Measurements from ENCODE around the gene TBX3. TPM values are rescaled to one million over a fixed set of nuclear protein-coding genes. Genes with fewer than 3 reads are reported as not detected.

TBX3 gene
- total RNA-seq, 3 donors from 2014 or later, result 21.3 to 115 (median 78.3) TPM

- no peaks in the 10 kb centered on the region for H3K4me1 ChIP-seq
- H3K36me3 ChIP-seq, result no peaks in the 10 kb centered on the region
- peaks cover 0 to 16% of the 10 kb centered on the region in 2 donors for H3K27me3 ChIP-seq
- H3K27ac ChIP-seq, result no peak overlapping the region
- TF ChIP-seq CTCF (IDR thresholded peaks at IDR 0.05) (no peak), POLR2A (IDR thresholded peaks at IDR 0.05) (no peak), POLR2AphosphoS5 (IDR thresholded peaks at IDR 0.05) (no peak)
- no peak for DNase-seq (ENCODE audit: low spot score in 2 of 2)
- no peak overlapping the region for H3K4me3 ChIP-seq
- no peaks in the 10 kb centered on the region for H3K9me3 ChIP-seq
- intact Hi-C loops (cut with DNase I; ENCODE audit: low total_unique reads), result loop anchor here (5.0 kb wide), 1 partner anchor 694 kb away; no protein-coding TSS in a partner anchor
Measured at GRCh38 chr12:114696443-114697242, 12.7 kb upstream of the TBX3 start.

DNA sequence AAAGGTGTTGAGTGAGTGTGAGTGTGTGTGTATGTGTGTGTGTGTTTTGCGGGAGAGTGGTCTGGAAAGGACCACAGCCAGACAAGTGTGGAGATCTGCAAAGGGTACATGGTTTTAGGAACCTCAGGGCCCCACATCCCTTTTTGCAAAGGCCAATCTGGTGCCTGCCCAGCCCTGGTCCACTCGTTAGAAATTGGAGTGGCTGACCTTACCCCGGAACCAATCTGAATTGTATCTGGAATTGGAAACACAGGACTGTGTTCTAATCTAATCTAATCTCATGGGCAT, 11.3 kb upstream of the TBX3 start:
- no peaks in the 10 kb centered on the region for H3K36me3 ChIP-seq
- no peaks in the 10 kb centered on the region for H3K9me3 ChIP-seq
- no peak overlapping the region for H3K4me3 ChIP-seq
- peaks cover 0 to 14% of the 10 kb centered on the region in 2 donors for H3K27me3 ChIP-seq
- DNase-seq (ENCODE audit: low spot score in 2 of 2), result no peak
- peak overlapping the region in 1 of 2 donors; percentile 94 for H3K27ac ChIP-seq
- TF ChIP-seq POLR2AphosphoS5 (IDR thresholded peaks at IDR 0.05), result no peak
- no peak for TF ChIP-seq CTCF (IDR thresholded peaks at IDR 0.05)
- TF ChIP-seq POLR2A (IDR thresholded peaks at IDR 0.05), result no peak
- H3K4me1 ChIP-seq, result no peaks in the 10 kb centered on the region
- intact Hi-C loops (cut with DNase I; ENCODE audit: low total_unique reads), result loop anchor here (5.0 kb wide), 1 partner anchor 693 kb away; no protein-coding TSS in a partner anchor

- Histone ChIP-seq H3K27me3 (peaks cover 0 to 11% of the 10 kb centered on the region in 2 donors), H3K36me3 (no peaks in the 10 kb centered on the region), H3K4me3 (no peak overlapping the region), H3K9me3 (no peaks in the 10 kb centered on the region), H3K27ac (peak overlapping the region; percentile 7 to 94), H3K4me1 (no peaks in the 10 kb centered on the region)
- intact Hi-C loops (cut with DNase I; ENCODE audit: low total_unique reads), result loop anchor here (5.0 kb wide), 1 partner anchor 692 kb away; no protein-coding TSS in a partner anchor
- no peak for TF ChIP-seq POLR2A (IDR thresholded peaks at IDR 0.05)
- no peak for TF ChIP-seq CTCF (IDR thresholded peaks at IDR 0.05)
- no peak for DNase-seq (ENCODE audit: low spot score in 2 of 2)
Measured at GRCh38 chr12:114694436-114695304, 10.7 kb upstream of the TBX3 start.

DNA sequence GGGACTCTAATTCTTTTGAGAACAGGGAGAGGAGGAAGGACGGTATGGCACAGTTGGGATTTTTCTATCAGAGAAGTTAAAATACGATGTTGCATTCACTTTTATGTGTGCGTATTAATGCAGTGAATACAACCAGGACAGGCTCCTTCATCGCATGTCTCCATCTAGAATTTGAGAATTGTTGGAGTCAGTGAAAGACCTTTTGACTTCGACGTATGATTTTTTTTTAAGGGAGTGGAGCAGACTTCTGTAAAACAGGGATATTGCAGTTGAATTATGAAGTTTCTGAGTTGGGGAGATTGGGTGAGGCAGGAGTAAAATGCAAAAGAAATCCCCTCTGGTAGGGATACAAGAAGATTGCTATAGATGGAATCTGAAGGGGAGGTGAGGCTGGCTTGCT, 9.6 kb upstream of the TBX3 start:
- intact Hi-C loops (cut with DNase I; ENCODE audit: low total_unique reads), result no loop called here
- Histone ChIP-seq H3K4me3 (peak overlapping the region in 2 of 3 donors; percentile 49 to 80), H3K27me3 (peaks cover 0 to 9% of the 10 kb centered on the region in 2 donors)

More for the DNA sequence above, 9.6 kb upstream of the TBX3 start:
- no peak for DNase-seq (ENCODE audit: low spot score in 2 of 2)
- Histone ChIP-seq H3K36me3 (no peaks in the 10 kb centered on the region), H3K4me1 (no peaks in the 10 kb centered on the region), H3K27ac (peak overlapping the region; percentile 87 to 94), H3K9me3 (no peaks in the 10 kb centered on the region)
- no peak for TF ChIP-seq CTCF (IDR thresholded peaks at IDR 0.05)
- no peak for TF ChIP-seq POLR2A (IDR thresholded peaks at IDR 0.05)
- TF ChIP-seq POLR2AphosphoS5 (IDR thresholded peaks at IDR 0.05), result no peak
